HuH-7 (cell line): ENCODE results near the gene SCYL3.
"Not testable (repeated sequence)": the region's sequence is repeated elsewhere in the genome, so short reads cannot be mapped to it uniquely, and the experiment has no call there.

Experiments
- DNase-seq: peaks from one replicate; pipeline ENCODE4 v3.0.0; 2011; ENCODE audit warnings: low spot score

SCYL3 gene, protein sequence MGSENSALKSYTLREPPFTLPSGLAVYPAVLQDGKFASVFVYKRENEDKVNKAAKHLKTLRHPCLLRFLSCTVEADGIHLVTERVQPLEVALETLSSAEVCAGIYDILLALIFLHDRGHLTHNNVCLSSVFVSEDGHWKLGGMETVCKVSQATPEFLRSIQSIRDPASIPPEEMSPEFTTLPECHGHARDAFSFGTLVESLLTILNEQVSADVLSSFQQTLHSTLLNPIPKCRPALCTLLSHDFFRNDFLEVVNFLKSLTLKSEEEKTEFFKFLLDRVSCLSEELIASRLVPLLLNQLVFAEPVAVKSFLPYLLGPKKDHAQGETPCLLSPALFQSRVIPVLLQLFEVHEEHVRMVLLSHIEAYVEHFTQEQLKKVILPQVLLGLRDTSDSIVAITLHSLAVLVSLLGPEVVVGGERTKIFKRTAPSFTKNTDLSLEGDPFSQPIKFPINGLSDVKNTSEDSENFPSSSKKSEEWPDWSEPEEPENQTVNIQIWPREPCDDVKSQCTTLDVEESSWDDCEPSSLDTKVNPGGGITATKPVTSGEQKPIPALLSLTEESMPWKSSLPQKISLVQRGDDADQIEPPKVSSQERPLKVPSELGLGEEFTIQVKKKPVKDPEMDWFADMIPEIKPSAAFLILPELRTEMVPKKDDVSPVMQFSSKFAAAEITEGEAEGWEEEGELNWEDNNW

DNA sequence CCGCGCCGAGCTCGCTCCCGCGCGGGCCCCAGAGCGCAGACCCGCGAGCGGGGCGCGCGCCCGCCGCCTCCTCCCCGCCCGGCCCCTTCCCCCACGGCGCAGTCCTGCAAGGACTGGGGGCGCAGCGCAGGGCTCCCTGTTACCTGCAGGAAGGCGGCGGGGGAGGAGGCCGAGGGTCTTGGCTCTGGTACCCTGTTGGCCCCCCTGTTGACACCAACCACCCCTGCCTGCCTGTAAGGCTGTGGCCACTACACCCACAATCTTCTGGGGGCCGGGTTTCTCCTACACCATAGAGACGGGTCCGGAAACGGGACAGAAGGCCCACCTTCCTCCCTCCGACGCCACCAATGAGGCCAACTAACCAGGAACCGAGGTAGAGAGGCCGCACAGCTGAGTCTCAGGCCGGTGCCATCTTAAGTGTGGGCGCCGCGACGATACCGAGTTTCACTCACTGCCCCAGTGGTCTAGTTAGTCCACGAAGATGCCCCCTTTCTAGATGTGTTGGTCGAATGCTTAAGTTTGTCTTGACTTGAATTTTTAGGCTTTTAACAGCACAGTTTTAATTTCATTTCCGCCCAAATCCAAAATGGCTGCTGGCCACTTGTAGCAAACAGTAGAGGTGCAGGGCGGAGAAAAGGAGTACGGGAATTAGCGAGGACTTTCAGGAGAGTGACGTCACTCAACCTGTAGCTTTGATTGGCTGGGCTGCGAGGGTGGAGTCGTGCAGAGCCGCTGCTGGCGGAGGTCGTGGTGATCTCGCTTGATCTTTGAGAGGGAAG, at the start of gene SCYL3:
TSS of gene SCYL3 (minus strand) at position 252 of the 779 bp plus-strand sequence. CDS start 5,056 bp downstream, outside the sequence.
- DNase-seq: peak; percentile 97

DNA sequence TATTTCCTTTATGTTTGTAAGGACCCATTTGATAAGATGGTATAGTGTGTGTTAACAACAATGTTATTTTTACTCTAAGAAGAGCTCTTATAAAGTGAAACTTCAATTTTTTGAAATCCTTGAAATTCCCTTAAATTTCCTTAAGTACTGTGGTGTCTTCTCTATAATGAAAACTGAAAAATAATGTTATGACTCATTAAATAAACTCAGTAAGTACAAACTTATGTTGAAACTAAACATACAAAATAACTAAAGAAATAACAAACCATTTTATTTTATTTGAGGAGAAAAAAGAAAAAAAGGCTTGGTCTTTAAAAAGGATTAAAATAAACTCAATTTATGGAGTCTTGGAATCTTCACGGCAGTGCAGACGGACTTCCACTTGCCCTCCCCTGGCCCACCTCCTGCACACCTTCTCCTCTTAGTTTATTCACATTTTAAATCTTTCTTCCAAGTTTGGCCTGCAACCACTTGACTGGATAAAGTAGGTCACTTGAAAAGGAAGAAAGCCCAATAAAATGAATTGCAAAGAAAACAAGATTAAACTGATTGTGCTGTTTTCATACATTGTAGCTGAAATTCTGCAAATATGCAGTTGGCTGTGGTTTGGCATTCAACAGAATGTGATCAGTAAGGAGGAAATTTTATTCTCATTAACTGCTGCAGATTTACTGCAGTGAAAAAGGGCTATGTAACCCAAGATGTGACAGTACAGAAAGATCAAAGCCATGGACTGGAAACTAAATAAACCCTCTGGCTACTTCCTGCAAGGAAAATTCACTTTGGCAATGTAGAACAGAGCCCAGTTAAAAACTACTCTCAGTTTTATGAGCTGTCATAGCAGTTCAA, 48.5 kb upstream of the SCYL3 start:
- no peak for DNase-seq

DNA sequence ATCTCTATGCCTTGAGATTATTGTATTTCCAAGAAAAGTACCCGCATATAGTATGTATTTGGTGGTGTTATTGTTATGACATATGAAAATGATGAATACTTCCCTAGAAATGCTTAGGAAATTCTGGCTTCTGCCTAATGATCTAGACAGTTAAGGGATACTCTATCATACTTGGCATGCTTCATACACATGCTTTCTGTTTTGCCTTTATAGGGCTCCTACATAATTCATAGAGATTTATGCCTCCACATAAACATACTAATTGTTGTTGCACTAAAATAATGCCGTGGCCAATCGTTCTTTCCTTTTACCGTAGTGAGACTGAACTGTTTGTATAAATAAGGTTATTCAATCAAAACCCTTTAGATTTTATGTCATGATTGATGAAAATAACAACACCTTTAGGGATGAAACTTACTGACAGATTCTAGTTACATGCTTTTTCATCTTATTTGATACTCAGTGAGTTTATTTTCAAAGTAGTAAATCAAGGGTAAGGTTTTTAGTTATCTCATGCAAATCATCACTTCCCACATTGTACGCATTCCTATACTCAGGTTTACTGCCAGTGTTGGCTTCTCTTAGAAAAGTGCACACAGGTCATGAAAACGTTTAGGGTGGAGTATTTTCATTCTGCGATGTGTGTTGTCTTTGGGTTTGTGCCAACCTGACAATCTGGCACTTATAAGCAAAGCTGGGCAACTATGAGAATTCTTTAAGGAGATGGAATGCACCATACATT, 40.5 kb upstream of the SCYL3 start:
- DNase-seq: no peak

DNA sequence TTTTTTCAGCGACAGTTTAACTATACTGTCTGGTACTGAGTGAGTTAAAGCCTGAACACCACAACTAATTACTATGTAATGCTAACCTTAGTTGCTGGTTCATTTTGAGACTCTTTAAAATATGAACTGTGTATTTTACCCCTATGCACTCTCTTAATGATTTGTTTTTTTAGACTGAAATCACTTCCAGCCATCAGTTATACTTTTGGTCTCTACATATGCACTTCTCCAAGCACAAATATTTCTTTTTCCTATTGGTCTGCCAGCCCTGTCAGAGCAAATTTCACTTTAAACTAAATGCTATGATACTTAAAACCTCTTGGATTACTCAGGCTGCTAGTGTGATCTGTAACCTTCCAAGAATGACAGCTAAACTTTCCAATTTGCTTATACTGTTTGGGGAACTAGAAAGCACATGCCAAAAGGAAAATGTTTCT, 38.1 kb upstream of the SCYL3 start:
- no peak for DNase-seq

DNA sequence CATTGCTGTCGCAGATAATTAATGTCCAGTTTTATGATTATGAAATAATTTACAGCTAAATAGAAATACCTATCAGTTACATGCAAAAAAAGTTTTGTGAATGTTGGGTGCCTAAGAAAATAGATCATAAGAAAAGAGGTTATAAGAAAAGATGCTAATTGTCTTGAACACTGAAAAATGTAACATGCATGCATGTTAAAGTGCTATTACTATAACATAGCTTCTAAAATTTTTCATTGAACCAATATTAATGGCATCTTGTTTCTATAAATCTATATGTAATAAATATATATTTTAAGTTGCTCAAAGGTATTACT, 35.5 kb upstream of the SCYL3 start:
- DNase-seq: no peak

DNA sequence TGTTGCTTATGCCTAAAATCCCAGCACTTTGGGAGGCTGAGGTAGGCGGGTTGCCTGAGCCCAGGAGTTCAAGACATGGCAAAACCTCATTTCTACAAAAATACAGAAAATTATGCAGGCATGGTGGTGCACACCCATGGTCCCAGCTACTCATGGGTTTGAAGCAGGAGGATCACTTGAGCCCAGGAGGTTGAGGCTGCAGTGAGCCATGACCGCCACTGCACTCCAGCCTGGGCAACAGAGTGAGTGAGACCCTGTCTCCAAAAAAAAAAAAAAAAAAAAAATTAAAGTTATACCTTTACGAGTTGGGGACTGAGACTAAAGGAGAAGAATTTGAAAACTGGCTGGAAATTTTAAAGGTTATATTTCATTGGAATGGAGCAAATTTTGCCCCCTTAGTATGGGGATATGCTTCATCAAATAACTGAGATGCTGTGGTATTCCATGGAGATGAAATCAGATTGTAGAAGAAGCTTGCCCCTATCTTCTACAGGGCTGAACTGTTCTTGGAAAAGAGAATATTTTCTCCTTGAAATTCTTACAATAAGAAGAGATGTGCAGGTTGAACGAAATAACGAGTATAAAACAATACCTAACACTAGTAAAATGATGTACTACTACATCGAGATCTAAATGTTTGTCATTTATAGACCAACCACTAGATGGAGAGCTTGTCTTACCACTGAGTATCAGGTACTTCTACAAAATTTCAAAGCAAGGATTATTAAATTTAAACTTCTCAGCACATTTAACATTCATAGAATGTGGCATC, 34.9 kb upstream of the SCYL3 start:
- DNase-seq: peak; percentile 19

DNA sequence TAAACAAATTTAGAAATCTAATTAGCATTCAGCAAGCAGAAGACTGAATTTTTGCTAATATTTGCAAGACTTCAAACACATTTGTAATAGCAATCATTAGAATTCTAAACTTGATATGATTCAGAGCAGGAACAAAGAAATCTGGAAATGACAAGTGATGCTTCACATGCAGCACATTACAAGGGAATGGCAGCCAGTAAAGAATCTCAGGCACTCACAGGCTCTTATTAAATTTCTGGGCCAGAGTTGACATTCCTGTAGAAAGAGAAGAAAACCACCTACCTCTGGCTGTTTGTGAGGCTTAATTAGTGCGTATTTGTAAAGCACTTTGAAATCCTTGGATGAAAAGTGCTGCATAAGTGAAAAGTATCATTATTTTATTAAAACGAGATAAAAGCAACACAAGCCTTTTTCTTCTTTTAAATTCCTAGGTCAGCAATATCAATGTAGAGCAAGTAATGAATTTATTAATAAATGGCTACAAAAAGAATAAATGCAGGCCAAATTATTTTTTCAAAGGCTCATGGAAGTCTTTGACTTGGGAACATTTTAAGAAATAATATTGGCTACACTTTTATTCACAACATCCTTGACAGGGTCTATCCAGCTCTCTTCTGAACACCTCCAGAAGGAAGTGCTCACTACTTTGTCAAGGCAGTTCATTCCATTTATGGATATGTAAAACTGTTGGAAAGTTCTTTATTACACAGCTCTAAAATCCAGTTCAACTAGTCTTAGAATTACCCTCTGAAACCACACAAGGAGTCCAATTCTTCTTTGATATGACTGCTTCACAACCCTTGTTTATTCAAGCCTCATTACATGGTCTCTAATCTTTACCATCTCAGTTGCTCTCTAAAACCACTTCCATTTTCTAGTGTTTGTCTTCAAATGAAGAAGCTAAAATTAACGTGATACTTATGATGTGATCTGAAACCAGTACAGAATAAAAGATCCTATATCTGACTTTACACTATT, 32.1 kb upstream of the SCYL3 start:
- DNase-seq: no peak

DNA sequence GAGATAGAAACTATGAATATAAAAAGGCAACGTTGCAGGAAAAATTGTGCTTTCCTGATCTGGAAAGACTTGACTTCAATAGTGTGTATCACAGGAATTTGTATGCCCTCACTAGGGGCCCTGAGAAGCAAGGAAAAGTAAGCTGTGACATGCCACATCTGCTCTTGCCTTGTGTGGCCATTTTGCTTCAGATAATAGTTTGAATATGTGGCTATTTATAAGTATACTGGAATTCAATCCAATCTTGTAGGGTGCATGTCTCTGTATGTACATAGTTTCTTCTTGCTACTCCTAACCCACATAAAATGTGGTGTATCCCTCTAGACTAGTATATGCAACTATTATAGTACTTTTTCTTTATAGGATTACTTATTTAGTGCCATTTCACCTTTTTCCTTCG, 31.1 kb upstream of the SCYL3 start:
- no peak for DNase-seq

DNA sequence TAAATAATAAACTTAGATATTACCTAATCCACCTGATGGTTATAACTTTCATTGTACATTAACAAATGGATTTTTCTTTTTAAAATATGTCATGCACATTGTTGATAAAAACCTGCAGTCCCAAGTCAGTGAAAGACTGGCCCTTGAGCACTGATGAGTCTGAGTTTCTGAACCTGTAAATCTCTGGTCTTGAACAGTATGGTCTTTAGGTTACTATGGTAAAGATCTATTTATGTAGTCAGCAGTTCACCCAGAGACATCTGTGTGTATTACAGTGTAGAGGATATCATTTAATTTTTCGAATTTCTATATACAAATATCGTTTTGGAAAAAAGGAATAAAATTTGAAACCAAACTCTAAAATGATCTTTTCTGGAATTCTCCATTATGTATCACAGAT, 30.4 kb upstream of the SCYL3 start:
- no peak for DNase-seq

DNA sequence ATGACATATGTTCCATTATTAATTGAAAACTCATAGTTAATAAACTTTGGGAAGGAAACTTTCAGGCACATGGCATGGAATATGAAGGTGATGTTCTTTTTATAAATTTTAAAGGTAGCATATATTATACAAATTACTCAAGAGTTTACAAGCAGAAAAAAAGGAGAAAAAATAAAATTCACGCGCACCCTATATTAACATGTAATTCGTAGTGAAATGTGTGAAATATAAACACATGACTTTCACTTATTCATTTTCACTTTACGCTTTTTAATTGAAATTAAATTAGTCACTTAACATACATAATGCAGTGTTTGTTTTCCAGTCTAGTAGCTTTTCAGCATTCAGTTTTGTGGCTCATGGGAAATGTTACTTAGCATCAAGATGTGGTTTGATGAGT, 27.4 kb upstream of the SCYL3 start:
- no peak for DNase-seq

DNA sequence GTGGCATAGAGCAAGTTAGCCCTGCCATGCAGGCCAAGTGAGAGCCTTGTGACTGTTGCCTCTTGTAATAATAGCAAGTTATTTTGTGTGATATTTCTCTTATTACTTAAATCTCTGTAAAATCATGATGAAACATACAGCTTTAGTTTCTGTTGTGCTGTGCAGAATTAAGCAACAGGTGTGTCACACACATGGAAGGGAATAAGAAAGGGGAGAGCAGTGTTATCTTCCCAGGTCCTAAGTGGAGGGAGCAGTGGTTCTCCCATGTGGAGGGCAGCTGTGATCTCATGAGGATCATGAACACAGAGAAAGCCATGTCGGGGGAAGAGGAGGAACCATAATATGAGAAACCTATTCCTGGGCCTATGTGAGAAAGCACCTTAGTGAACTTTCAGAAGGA, 25.2 kb upstream of the SCYL3 start:
- DNase-seq: no peak

DNA sequence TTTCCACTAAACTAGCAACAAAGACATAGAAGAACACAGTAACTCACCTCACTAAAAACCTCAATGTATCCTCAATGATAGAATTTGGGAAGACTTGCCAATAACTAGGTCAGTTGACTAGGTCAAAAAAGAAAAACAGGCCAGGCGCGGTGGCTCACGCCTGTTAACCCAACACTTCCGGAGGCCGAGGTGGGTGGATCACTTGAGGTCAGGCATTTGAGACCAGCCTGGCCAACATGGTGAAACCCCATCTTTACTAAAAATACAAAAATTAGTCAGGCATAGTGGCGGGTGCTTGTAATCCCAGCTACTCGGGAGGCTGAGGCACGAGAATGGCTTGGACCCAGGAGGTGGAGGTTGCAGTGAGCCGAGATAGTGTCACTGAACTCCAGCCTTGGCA, 24.5 kb upstream of the SCYL3 start:
- DNase-seq: not testable (repeated sequence)

DNA sequence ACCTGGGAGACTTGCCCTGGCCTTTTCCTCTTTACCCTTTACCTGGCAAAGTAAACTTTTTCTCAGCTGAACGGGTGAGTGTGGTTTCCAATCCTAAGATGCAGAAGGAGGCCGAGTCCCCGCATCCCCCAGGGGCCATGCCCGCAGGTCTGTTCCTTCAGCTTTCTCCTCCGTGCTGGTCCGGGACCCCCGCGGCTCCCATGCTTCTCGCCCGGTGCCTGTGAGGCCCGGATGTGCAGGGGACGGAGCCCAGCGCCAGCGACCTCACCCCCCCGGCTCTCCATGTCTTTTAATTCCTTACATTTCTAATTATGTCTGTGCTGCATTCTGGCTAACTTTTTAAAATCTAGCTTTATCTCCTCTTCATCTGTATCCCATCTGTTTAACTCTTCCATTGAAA, 21.5 kb upstream of the SCYL3 start:
- no peak for DNase-seq

DNA sequence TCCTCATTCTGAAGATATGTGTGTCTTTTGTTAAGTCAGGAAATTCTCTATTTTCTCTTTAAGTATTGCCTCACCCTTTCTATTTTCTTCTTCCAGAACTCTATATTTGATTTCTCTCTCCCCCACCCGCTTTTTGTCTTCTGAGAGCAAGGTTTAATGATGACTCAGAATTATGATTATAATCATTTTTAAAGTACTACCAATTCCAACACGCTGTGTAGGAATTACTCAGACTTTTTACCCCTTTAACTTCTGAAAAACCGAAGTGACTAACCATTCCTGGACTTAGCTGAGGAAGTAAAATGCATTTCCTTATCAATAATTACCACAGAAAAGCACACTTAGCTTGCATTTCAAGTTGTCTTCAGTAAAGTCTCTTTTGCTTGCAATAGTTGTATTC, 20.8 kb upstream of the SCYL3 start:
- no peak for DNase-seq

DNA sequence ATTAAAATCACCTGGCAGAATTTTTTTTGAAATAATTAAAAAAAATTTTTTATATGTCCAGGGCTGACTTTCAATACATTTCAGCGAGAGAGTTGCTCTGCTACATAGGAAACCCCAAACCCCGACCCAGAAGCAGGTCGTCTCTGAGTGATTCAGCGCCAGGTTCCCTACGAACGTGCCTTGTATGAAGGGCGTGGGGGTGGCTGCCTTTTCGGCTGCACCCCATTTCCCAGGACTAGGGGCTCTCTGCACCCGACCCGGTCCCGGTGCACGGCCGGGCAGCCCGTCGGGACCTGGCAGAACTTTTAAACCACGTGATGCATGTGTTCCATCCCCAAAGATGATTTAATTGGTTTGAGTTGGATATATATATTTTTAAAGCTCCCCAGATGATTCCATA, 15.8 kb upstream of the SCYL3 start:
- DNase-seq: no peak

DNA sequence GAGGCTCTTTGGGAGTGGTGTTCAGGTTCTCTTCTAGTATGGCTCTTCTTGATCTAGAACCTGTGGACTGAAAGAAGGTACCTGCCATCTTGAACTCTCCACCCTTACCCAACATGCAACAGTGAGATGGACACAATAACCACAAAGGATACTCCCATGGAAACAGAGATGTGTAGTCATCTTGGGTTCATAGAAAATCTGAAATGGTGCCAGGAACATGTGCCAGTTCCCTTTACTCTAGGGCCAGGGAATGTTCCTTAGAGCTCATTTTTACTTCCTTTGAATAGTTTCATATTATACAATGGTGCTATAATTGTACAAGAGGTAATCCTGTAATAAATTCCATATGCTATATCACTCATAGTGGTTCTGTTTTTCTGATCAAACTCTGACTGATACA, 13.2 kb upstream of the SCYL3 start:
- DNase-seq: no peak

DNA sequence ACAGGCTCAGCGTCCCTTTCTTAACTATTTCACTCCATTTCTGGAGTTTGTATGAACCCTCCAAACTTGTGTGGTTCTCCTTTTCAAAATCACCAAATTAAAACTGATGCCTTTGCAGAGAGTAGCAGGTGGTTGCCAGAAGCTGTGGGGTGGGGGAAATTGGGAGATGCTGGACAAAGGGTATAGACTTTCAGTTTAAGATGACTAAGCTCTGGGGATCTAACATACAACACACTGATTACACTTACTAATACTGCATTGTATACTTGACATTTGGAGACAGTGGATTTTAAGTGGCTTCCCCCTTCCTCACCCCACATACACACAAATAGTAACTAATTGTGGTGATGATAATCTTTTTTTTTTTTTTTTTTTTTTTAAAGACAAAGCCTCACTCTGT, 11.1 kb upstream of the SCYL3 start:
- no peak for DNase-seq

DNA sequence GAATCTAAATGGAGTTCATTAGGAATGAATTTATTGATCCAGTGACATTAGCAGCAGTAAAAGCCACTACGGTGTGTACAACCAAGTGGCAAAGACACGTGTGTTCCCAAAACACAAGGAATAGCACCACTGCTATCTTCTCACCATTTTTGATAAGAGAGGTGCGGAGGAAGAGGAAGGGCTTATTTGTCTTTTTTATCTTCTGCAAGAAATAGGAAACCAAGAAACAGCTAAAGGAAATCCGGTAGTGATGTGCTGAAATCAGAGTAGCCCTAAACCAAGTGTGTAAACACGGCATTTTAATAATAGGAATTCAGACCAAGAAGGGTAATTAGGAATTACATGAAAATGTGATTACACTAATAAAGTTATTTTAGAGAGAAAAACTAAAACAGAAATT, 9.1 kb upstream of the SCYL3 start:
- no peak for DNase-seq

DNA sequence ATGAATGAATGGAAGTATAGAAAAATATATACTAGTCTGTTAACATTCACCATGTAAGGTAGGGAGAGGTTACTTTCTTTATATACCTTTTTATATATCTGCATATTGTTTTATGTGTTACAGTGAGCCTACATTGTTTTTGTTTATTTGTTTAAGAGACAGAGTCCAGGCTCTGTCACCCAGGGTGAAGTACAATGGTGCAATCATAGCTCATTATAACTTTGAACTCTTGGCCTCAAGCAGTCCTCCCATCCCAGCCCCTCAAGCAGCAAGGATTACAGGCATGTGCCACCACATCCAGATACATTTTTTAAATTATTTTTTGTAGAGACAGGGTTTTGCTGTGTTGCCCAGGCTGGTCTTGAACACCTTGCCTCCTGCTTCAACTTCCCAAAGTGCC, 7.4 kb upstream of the SCYL3 start:
- DNase-seq: no peak
